GM13976 (cell line): ENCODE results near the gene ING1.

Experiments used
- DNase-seq: peaks from one replicate; pipeline ENCODE4 v3.0.0; 2012; ENCODE audit warnings: low spot score
- in situ Hi-C: fragments of 300-500 bp; cut with MboI; formaldehyde crosslinking; loops from one replicate; pipeline ENCODE4 v1.12.0; 2022; ENCODE audit warnings: low sequenced_read_pairs, mixed read lengths, inconsistent platforms; ENCODE audit not compliant: unreplicated experiment
- TF ChIP-seq, protein P1 (sequence below): IDR thresholded peaks from 2 replicates; pipeline ENCODE4 v1.5.1; 2012; ENCODE audit warnings: borderline replicate concordance, mild to moderate bottlenecking; ENCODE audit not compliant: insufficient read depth; ENCODE audit errors: extremely low read depth, missing control alignments, control extremely low read depth

ING1 gene

DNA sequence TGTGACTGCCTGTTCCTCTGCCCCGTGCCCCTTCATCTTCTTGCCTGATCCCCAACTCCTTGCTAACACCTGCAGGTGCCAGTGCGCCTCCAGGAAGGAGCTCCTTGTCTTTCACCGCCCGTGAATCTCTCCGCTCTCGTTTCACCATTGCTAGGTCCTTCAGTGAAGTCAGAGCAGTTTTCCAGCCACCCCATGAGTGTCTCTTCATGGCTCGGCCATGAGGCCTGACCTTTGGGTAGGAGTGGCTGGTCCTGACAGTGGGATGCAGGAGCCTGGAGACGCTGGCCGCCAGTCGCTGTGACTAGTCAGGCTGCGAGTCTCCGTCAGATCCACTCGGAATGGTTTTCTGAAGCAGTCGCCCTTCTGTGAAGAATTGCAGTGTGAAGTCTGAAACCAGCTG, 43.8 kb downstream of the ING1 start:
- TF ChIP-seq, protein P1, sequence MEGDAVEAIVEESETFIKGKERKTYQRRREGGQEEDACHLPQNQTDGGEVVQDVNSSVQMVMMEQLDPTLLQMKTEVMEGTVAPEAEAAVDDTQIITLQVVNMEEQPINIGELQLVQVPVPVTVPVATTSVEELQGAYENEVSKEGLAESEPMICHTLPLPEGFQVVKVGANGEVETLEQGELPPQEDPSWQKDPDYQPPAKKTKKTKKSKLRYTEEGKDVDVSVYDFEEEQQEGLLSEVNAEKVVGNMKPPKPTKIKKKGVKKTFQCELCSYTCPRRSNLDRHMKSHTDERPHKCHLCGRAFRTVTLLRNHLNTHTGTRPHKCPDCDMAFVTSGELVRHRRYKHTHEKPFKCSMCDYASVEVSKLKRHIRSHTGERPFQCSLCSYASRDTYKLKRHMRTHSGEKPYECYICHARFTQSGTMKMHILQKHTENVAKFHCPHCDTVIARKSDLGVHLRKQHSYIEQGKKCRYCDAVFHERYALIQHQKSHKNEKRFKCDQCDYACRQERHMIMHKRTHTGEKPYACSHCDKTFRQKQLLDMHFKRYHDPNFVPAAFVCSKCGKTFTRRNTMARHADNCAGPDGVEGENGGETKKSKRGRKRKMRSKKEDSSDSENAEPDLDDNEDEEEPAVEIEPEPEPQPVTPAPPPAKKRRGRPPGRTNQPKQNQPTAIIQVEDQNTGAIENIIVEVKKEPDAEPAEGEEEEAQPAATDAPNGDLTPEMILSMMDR, result no peak
- DNase-seq, result no peak
- in situ Hi-C loops, result no loop called here

DNA sequence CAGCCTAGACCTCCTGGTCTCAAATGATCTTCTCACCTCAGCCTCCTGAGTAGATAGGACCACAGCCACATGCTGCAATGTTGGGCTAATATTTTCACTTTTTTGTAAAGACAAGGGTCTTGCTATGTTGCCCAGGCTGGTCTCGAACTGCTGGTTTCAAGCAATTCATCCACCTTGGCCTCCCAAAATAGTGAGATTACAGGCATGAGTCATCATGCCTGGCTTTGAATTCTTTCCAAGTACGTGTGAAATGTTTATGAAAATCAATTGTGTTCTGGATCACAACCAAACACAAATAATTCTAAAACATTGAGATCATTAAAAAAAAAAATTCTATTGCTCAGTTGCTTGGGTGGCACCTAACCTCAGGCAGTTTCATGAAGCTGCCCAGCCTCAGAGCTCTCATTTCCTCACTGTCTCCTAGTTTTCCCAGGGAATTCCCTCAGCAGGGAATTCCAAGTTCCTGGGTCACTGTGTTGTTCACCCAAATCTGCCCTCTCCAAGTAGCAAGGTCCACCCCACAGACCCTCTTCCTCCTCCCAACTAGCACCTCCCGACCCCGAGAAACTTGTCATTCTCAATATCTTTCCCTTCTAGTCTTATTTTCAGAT, 44.8 kb downstream of the ING1 start:
- no peak for DNase-seq
- TF ChIP-seq, protein P1, result no peak

DNA sequence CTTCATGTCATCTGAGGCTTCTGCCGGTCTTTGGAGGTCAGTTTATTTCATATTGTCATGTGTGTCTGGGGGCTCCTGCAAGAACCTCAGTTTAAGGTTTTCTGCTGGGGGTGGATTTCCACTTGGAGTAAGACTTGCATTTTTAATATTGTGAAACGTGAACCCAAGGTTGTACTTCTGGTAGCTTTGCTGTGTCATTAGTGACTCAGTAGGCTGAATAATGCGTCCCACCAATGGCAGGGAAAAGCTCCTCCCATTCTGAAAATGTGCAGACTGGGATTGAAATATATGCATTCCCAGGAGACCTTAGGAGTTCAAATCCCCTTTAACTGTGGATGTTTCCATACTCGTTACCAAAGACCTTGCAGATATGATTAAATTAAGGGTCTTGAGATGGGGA, 46.2 kb downstream of the ING1 start:
- in situ Hi-C loops, result no loop called here

More for the DNA sequence above, 44.8 kb downstream of the ING1 start:
- in situ Hi-C loops, result no loop called here

DNA sequence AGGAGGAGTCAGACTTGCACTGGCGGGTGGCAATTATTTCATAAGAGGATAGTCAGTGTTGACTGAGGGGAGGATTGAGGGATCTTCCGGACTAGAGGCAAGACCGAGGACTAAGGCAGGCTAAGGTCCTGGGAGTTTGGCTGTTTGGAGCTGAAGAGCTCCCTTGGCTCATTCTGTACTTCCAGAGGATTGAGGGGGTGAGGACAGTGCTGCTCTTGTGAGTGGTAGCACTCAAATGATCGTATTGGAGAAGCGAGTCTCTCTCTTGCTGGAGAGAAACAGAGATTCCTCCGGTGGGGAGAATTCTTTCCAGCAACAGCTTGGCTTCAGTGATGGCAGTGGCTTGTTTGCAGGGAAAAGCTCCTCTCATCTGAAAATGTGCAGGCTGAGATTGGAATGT, 47.1 kb downstream of the ING1 start:
- no peak for DNase-seq
- TF ChIP-seq, protein P1, result no peak
- in situ Hi-C loops, result no loop called here

More for the DNA sequence above, 46.2 kb downstream of the ING1 start:
- TF ChIP-seq, protein P1, result no peak
- DNase-seq, result no peak

DNA sequence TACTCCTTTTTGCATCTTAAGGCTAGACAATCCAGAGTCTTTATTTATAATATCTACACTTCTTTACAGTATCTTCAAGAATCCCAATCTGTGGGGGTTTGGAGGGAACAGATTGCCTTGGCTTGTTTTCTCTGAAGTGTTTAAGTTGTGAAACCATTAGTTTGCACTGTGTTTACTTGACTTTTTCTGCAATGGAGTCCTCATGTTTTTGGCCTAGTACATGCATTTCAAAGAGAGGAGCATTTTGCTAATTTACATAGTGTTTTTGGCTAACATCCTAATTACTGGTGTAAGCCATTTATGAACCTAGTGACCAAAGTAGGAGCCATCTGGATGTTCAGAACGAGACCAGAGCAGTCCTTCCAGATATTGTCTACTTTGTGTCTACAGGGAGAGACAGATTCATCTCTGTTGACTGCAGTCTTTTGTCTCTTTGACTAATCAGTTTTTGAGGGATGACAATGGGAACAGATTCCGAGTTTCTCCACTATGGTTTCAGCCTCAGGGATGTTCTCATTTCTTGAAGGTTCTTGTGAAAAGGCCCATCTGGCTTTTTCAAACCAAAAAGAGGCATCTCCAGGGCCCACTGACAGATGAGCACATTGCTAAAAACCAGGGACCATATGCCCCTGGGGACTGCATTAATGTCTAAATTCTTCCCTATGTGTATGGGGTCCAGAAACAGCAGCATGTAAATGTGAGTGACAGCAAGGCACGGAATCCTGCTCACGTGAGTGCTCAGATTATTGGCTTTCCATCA, 53.4 kb downstream of the ING1 start:
- TF ChIP-seq, protein P1, result no peak
- no peak for DNase-seq
- in situ Hi-C loops, result no loop called here

DNA sequence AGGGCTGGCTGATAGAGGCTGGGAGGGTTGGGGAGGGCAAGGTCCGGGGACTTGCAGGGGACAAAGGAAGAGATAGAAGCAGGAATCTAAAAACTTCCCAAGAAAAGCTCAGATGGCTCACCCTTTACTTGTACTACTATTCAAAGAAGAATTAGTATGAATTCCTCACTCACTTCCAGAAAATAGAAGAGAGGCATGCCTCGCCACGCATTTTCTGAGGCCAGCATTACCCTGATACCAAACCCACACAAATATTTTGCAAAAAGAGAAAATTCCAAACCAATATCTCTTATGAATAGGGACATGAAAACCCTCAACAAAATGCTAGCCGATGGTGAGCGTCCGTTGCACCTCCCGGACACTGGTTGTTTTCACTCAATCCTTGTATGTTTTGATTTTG, 54.0 kb downstream of the ING1 start:
- no peak for DNase-seq
- TF ChIP-seq, protein P1, result no peak
- in situ Hi-C loops, result no loop called here
